GM12878 (cell line): Measurements from ENCODE around the gene EMC6. TPM values are rescaled to one million over a fixed set of nuclear protein-coding genes. Genes with fewer than 3 reads are reported as not detected.
A peak's percentile ranks its signal among the peaks of the same experiment; 100 is the strongest.

Experiments used
- ATF7 ChIP-seq: fragments of 450-650 bp; IDR thresholded peaks from 2 replicates; pipeline ENCODE4 v1.6.1; 2016; ENCODE audit warnings: low read depth, mild to moderate bottlenecking
- CREB1 ChIP-seq: IDR thresholded peaks from 2 replicates; pipeline ENCODE4 v1.6.1; 2012; ENCODE audit warnings: low read depth, mild to moderate bottlenecking, inconsistent platforms
- CTCF ChIP-seq, 3 experiments: IDR thresholded peaks in 2 of 3; conservative IDR thresholded peaks in 1 of 3; 2 replicates each; pipeline ENCODE4 v1.5.1; 2011; ENCODE audit warnings: low read depth in 3 of 3, low read length in 3 of 3, mild to moderate bottlenecking in 3 of 3, control low read depth in 2 of 3, moderate library complexity in 2 of 3, inconsistent platforms in 1 of 3, mixed read lengths in 1 of 3; ENCODE audit not compliant: control insufficient read depth in 2 of 3, insufficient read depth in 1 of 3; ENCODE audit errors: extremely low read depth in 1 of 3
- E2F8 ChIP-seq: fragments of 450-650 bp; IDR thresholded peaks from 2 replicates; pipeline ENCODE4 v1.6.1; 2018; ENCODE audit warnings: mild to moderate bottlenecking, low read depth, moderate library complexity; ENCODE audit not compliant: partially characterized antibody
- ETV6 ChIP-seq, 2 experiments: fragments of 450-650 bp in 1 of 2; IDR thresholded peaks in 1 of 2; conservative IDR thresholded peaks in 1 of 2; 2 replicates each; pipeline ENCODE4 v1.6.1; 2014; ENCODE audit warnings: antibody characterized with exemption in 1 of 2, borderline replicate concordance in 1 of 2, low read depth in 1 of 2, mild to moderate bottlenecking in 1 of 2, moderate library complexity in 1 of 2
- HDAC6 ChIP-seq: fragments of 200-600 bp; sonication (generic); IDR thresholded peaks from one replicate; pipeline ENCODE4 v1.8.0; 2017; ENCODE audit warnings: antibody characterized with exemption; ENCODE audit not compliant: unreplicated experiment
- IKZF2 ChIP-seq, 2 experiments: fragments of 450-650 bp; IDR thresholded peaks; 2 replicates each; pipeline ENCODE4 v1.6.1; 2017; ENCODE audit warnings: mild to moderate bottlenecking in 2 of 2, moderate library complexity in 2 of 2
- MYB ChIP-seq: fragments of 150-350 bp; IDR thresholded peaks from 2 replicates; pipeline ENCODE4 v1.6.1; 2014; ENCODE audit warnings: mild to moderate bottlenecking, low read depth, low read length, borderline replicate concordance
- NRF1 ChIP-seq: conservative IDR thresholded peaks from 2 replicates; pipeline ENCODE4 v1.6.1; 2011; ENCODE audit warnings: mild to moderate bottlenecking, low read depth, low read length, improper control_type of control experiment
- POLR2A ChIP-seq: IDR thresholded peaks from 2 replicates; pipeline ENCODE4 v1.6.1; 2011; ENCODE audit warnings: low read depth, mild to moderate bottlenecking, low read length
- RB1 ChIP-seq: fragments of 450-650 bp; formaldehyde crosslinking; IDR thresholded peaks from 2 replicates; pipeline ENCODE4 v1.6.1; 2017; ENCODE audit warnings: mild to moderate bottlenecking, borderline replicate concordance
- RELA ChIP-seq: fragments of 450-650 bp; IDR thresholded peaks from 2 replicates; pipeline ENCODE4 v1.8.0; 2014; ENCODE audit warnings: borderline replicate concordance; ENCODE audit not compliant: partially characterized antibody
- SREBF2 ChIP-seq: IDR thresholded peaks from 2 replicates; pipeline ENCODE4 v1.6.1; 2012; ENCODE audit warnings: mild to moderate bottlenecking, low read length
- TARDBP ChIP-seq: IDR thresholded peaks from 2 replicates; pipeline ENCODE4 v1.6.1; 2016; ENCODE audit warnings: borderline replicate concordance
- TCF3 ChIP-seq: IDR thresholded peaks from 2 replicates; pipeline ENCODE4 v1.6.1; 2012; ENCODE audit warnings: low read depth, mild to moderate bottlenecking, low read length, borderline replicate concordance; ENCODE audit not compliant: insufficient read depth
- ZNF592 ChIP-seq: fragments of 450-650 bp; IDR thresholded peaks from 2 replicates; pipeline ENCODE4 v1.6.1; 2017; ENCODE audit warnings: mild to moderate bottlenecking, moderate library complexity
- ZNF687 ChIP-seq: fragments of 450-650 bp; IDR thresholded peaks from 2 replicates; pipeline ENCODE4 v1.6.1; 2017; ENCODE audit warnings: mild to moderate bottlenecking, moderate library complexity
- polyA plus RNA-seq, 11 experiments: library from polyadenylated mRNA; depleted of rRNA in 4 of 11; unstranded in 6 of 11; stranded (reverse) in 5 of 11; fragments of >200 nt; fragmentation: Nextera tagmentation in 4 of 11; fragmentation: Illumina TruSeq in 1 of 11; extraction: Ambion mirVana in 4 of 11; extraction: Trizol in 1 of 11; gene quantifications; 1 replicate in 1 of 11; 2 replicates in 10 of 11; pipeline versions ENCODE4 v1.2.1 to v1.2.3, GENCODE V29; 2011 to 2016; ENCODE audit warnings: inconsistent platforms in 2 of 11, missing spikeins in 2 of 11, low read depth in 1 of 11
- total RNA-seq, 4 experiments: library from RNA; depleted of rRNA in 3 of 4; stranded (reverse); fragments of >200 nt in 3 of 4; fragmentation: Illumina TruSeq in 1 of 4; extraction: Trizol in 1 of 4; gene quantifications; 2 replicates each; pipeline versions ENCODE4 v1.2.1 to v1.2.3, GENCODE V29; 2013 to 2021

Gene EMC6
- total and polyA plus RNA-seq, 10 of the 15 experiments (the other 5 are each of a cell fraction or from before 2014, with no cell fraction given), result 5.1 to 172 (median 35.9) TPM

DNA sequence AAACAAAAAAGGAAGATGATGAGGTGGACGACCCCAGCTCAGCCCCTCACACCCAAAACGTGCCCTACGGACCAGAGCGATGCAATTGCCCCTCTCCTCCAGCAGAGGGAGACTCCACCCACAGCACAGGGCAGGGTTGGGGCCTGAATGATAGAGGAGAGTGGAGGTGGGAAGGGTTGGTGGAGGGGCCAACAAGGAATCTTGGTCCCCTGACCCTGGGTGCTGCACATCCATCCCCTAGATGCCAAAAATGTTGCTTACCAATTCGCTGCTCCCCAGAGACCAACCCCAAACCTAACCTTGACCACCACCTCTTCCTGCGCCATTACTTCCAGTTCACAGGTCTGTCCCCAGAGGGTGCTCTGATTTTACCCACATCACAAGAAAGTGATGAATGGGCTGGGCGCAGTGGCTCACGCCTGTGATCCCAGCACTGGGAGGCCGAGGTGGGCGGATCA, 14.5 kb downstream of the EMC6 start (continued):
- TF ChIP-seq CREB1 (no peak), IKZF2 (IDR thresholded peaks at IDR 0.05) (peak; percentile 72 to 79), ATF7 (peak; percentile 42; the same call in 1 of the 2 replicates), MYB (no peak), POLR2A (peak; percentile 44; the same call in 1 of the 2 replicates), TARDBP (peak; percentile 15; the same call in 1 of the 2 replicates), ZNF592 (0 out of 2 replicates have a peak, but pooled peaks have one; percentile 45), SREBF2 (no peak), HDAC6 (no peak), TCF3 (no peak), NRF1 (no peak), ZNF687 (0 out of 2 replicates have a peak, but pooled peaks have one; percentile 34), ETV6 (conservative IDR thresholded peaks at IDR 0.05 in 1 of 2, IDR thresholded peaks at IDR 0.05 in 1 of 2; ENCODE audit: borderline replicate concordance in 1 of 2, low read depth in 1 of 2) (no peak), E2F8 (no peak), RB1 (peak; percentile 82; the same call in 1 of the 2 replicates), CTCF (IDR thresholded peaks at IDR 0.05 in 2 of 3, conservative IDR thresholded peaks at IDR 0.05 in 1 of 3; ENCODE audit: control insufficient read depth in 2 of 3, extremely low read depth in 1 of 3, insufficient read depth in 1 of 3, low read depth in 3 of 3, low read length in 3 of 3) (peak; percentile 85 to 98 (median 94)), RELA (peak; percentile 36)
